Measurements from ENCODE around the gene UTRN. TPM values are rescaled to one million over a fixed set of nuclear protein-coding genes. Genes with fewer than 3 reads are reported as not detected.

UTRN gene
- total and polyA plus RNA-seq, 3 donors from 2014 or later = 109 to 127 (median 118) TPM

DNA sequence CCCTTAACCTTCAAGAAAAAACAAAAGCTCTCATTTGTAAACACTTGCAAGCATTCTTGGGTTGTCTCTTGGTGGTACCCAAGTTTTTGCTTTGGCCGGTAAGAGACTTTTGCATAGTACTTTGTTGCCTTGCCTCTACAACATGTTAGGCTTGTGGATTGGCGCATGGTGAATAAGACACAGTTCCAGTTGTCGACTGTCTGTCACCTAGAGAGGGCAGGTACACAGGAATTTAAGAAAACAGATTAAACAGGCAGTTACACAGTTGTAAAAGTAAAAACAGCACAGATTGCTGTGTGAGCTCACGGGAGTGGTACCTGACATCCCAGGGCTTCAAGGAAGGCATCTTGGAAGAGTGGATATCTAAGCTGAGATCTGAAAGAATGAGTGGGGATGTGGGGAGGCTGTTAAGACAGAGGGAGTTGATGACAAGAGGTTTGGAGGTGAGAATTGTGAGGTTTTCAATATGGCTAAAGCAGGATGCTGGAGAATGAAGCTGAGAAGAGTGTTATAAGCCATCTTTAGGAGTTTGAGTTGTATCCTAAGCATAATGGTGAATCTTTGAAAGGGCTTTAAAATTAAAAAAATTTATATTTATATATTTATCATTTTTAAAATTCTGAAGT, 19.2 kb downstream of the UTRN start:
- Histone ChIP-seq H3K36me3 (ENCODE audit: low read depth, missing control alignments) (no peaks in the 10 kb centered on the region), H3K4me3 (no peak overlapping the region), H3K4me1 (no peaks in the 10 kb centered on the region), H3K27ac (no peak overlapping the region), H3K9me3 (no peaks in the 10 kb centered on the region), H3K27me3 (no peaks in the 10 kb centered on the region)
- intact Hi-C loops (cut with DNase I; ENCODE audit: low total_unique reads) = no loop called here
- WGBS, 2 donors = 91 to 99% methylated on average over 4 of the region's 4 CpGs
- TF ChIP-seq, protein P1, sequence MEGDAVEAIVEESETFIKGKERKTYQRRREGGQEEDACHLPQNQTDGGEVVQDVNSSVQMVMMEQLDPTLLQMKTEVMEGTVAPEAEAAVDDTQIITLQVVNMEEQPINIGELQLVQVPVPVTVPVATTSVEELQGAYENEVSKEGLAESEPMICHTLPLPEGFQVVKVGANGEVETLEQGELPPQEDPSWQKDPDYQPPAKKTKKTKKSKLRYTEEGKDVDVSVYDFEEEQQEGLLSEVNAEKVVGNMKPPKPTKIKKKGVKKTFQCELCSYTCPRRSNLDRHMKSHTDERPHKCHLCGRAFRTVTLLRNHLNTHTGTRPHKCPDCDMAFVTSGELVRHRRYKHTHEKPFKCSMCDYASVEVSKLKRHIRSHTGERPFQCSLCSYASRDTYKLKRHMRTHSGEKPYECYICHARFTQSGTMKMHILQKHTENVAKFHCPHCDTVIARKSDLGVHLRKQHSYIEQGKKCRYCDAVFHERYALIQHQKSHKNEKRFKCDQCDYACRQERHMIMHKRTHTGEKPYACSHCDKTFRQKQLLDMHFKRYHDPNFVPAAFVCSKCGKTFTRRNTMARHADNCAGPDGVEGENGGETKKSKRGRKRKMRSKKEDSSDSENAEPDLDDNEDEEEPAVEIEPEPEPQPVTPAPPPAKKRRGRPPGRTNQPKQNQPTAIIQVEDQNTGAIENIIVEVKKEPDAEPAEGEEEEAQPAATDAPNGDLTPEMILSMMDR (IDR thresholded peaks at IDR 0.05) = no peak
- no peak for TF ChIP-seq POLR2A (IDR thresholded peaks at IDR 0.05)
- no peak for DNase-seq

DNA sequence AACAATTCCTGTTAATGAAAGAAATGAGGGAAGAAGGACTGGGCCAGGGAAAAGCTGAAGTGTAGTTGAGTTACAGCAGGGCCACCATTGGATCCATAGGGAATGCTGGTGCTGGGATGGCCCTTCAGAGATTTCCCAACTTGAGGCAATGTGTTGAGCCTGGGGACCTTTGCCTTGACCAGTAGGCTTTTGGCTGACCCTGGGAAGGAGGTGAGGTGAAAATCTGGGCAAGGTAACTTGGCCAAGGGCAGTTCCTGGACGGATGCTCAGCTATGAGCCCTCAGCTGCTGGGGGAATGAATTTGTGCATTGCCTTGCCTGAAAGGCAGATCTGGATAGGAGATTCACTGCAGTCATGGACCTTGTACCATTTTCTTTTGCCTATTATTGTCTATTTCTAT, 20.4 kb downstream of the UTRN start:
- Histone ChIP-seq H3K4me3 (no peak overlapping the region), H3K36me3 (ENCODE audit: low read depth, missing control alignments) (no peaks in the 10 kb centered on the region), H3K27me3 (no peaks in the 10 kb centered on the region), H3K4me1 (no peaks in the 10 kb centered on the region), H3K9me3 (no peaks in the 10 kb centered on the region), H3K27ac (no peak overlapping the region)
- DNase-seq = no peak
- TF ChIP-seq, protein P1 (IDR thresholded peaks at IDR 0.05) = no peak
- TF ChIP-seq POLR2A (IDR thresholded peaks at IDR 0.05) = no peak
- intact Hi-C loops (cut with DNase I; ENCODE audit: low total_unique reads) = no loop called here
- 80 to 83% methylated on average over 1 of the region's 1 CpG for WGBS, 2 donors

DNA sequence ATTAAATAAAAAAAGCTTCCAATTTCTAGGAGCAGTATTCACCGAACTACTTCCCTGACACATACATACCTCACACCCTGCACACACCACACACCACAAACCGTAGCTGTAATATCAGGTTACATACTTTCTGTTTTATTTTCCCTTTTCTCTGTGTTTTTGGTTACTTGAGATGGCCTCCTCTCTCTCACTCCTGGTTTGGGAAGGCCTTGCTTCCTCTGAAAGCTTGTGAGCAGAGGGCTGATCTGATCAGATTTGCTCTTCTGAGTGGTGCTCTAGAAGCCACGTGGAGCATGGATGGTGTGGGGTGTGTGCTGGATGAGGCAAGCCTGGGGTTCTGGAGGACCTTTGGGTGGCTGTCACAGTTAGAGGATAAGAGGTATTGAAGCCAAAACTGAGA, 20.9 kb downstream of the UTRN start:
- 83 to 89% methylated on average over 3 of the region's 3 CpGs for WGBS, 2 donors
- H3K27me3 ChIP-seq = no peaks in the 10 kb centered on the region
- no peak for TF ChIP-seq POLR2A (IDR thresholded peaks at IDR 0.05)
- TF ChIP-seq, protein P1 (IDR thresholded peaks at IDR 0.05) = no peak
- DNase-seq = no peak
- no peak overlapping the region for H3K4me3 ChIP-seq
- H3K36me3 ChIP-seq (ENCODE audit: low read depth, missing control alignments) = no peaks in the 10 kb centered on the region
- no peaks in the 10 kb centered on the region for H3K4me1 ChIP-seq
- H3K27ac ChIP-seq = no peak overlapping the region
- H3K9me3 ChIP-seq = no peaks in the 10 kb centered on the region
- intact Hi-C loops (cut with DNase I; ENCODE audit: low total_unique reads) = no loop called here

DNA sequence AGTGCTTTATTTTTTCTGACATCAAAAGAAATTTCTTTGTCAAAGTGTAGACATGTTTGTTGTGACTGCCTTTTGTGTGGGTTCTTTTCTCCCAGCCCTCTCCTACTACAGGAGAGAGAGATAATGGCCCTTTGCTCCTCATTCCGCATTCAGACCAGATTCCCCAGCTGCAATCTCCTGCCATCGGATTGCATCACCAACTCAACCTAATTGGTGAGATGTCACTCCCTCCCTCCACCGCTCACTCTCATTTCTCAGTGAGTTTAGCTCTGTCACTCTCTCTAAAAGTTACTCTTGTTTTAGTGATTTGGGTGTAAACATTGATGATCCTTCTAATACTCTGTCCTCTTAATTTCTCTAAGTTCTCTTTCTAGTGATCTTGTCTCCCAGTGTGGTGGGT, 22.7 kb downstream of the UTRN start:
- Histone ChIP-seq H3K4me3 (no peak overlapping the region), H3K36me3 (ENCODE audit: low read depth, missing control alignments) (no peaks in the 10 kb centered on the region), H3K4me1 (no peaks in the 10 kb centered on the region), H3K9me3 (no peaks in the 10 kb centered on the region), H3K27ac (no peak overlapping the region), H3K27me3 (no peaks in the 10 kb centered on the region)
- 93 to 95% methylated on average over 3 of the region's 3 CpGs for WGBS, 2 donors
- intact Hi-C loops (cut with DNase I; ENCODE audit: low total_unique reads) = no loop called here
- TF ChIP-seq, protein P1 (IDR thresholded peaks at IDR 0.05) = no peak
- TF ChIP-seq POLR2A (IDR thresholded peaks at IDR 0.05) = no peak
- no peak for DNase-seq

DNA sequence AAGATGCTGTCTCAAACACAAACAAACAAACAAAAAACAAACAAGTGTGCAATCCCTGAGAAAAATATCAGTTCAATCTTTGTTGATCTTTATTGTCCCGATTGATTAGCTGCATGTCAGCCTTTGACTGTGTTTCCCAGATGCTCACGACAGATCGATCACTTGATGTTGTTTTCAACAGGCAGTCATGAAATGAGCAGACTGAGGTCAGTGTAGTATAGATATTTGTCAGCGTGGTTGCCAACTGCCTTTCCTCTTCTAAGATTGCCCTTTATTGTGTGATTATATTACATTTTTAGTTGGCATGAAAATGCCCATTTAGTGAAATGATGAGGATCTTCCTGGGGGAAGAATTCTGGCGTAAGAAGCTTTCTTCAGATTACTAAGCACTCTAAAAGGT, 25.6 kb downstream of the UTRN start:
- H3K27me3 ChIP-seq = no peaks in the 10 kb centered on the region
- no peak overlapping the region for H3K27ac ChIP-seq
- H3K36me3 ChIP-seq (ENCODE audit: low read depth, missing control alignments) = no peaks in the 10 kb centered on the region
- no peaks in the 10 kb centered on the region for H3K9me3 ChIP-seq
- no peak for DNase-seq
- peaks cover 11% of the 10 kb centered on the region for H3K4me1 ChIP-seq
- WGBS, 2 donors = 90 to 94% methylated on average over 5 of the region's 5 CpGs
- H3K4me3 ChIP-seq = no peak overlapping the region
- no peak for TF ChIP-seq POLR2A (IDR thresholded peaks at IDR 0.05)
- TF ChIP-seq, protein P1 (IDR thresholded peaks at IDR 0.05) = no peak
- intact Hi-C loops (cut with DNase I; ENCODE audit: low total_unique reads) = no loop called here
